Measurements from ENCODE around the gene INTS7. TPM values are rescaled to one million over a fixed set of nuclear protein-coding genes. Genes with fewer than 3 reads are reported as not detected.

Gene INTS7
- total RNA-seq, 1 experiment from 2014 or later = 21.7 TPM

- ATAC-seq (no peak), DNase-seq (ENCODE audit: low read depth, low spot score) (no peak)
- H3K9ac ChIP-seq (ENCODE audit: low read length) = no peak overlapping the region
- no TSS peak for BruUV-seq (replicated peaks)
- H2AFZ ChIP-seq (ENCODE audit: low read depth, low read length, poor library complexity, severe bottlenecking) = no peak overlapping the region
- H3K4me3 ChIP-seq (replicated peaks in 1 of 2; ENCODE audit: low read depth in 1 of 2, low read length in 2 of 2) = no peak overlapping the region
- intact Hi-C loops (cut with micrococcal nuclease) = no loop called here
- H3K9me2 ChIP-seq (ENCODE audit: insufficient read depth) = no peaks in the 10 kb centered on the region
- RAD21 ChIA-PET (ENCODE audit: low non-redundant PET in 1 of 2, low total read pairs in 2 of 2, uncharacterized antibody in 2 of 2, unreplicated experiment in 2 of 2) = no interaction called here
- no peak overlapping the region for H3K4me2 ChIP-seq (ENCODE audit: low read length)
- no peak overlapping the region for H3K27ac ChIP-seq (ENCODE audit: low read depth, low read length)
- H3K4me1 ChIP-seq (ENCODE audit: control insufficient read depth in 1 of 2, insufficient read depth in 2 of 2, low read length in 2 of 2) = no peaks in the 10 kb centered on the region
- TF ChIP-seq EGR1 (IDR thresholded peaks at IDR 0.05; ENCODE audit: low read depth) (no peak), SIN3A (IDR thresholded peaks at IDR 0.05; ENCODE audit: low read depth) (no peak), RAD21 (IDR thresholded peaks at IDR 0.05; ENCODE audit: low read depth) (no peak), JUND (IDR thresholded peaks at IDR 0.05) (no peak), POLR2A (IDR thresholded peaks at IDR 0.05; ENCODE audit: borderline replicate concordance, extremely low read depth, insufficient read depth, insufficient read length) (no peak), TCF7L2 (IDR thresholded peaks at IDR 0.05; ENCODE audit: borderline replicate concordance, extremely low read depth, insufficient read depth, insufficient read length) (no peak), ZBTB33 (IDR thresholded peaks at IDR 0.05; ENCODE audit: extremely low read depth, insufficient replicate concordance, low read length) (no peak), REST (IDR thresholded peaks at IDR 0.05; ENCODE audit: low read depth) (no peak)
- TF ChIP-seq, protein P1, sequence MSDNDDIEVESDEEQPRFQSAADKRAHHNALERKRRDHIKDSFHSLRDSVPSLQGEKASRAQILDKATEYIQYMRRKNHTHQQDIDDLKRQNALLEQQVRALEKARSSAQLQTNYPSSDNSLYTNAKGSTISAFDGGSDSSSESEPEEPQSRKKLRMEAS (IDR thresholded peaks at IDR 0.05) = no peak
- H3K9me3 ChIP-seq (ENCODE audit: control insufficient read depth in 1 of 2, insufficient read depth in 1 of 2, low read depth in 1 of 2, low read length in 2 of 2) = no peaks in the 10 kb centered on the region
- no peaks in the 10 kb centered on the region for H3K79me2 ChIP-seq (ENCODE audit: insufficient read depth, low read length)
- CTCF ChIA-PET = no interaction called here
- 0 out of 2 replicates have a peak, but pooled peaks cover 3% of the 10 kb centered on the region for H4K20me1 ChIP-seq (ENCODE audit: insufficient read depth)
- POLR2A ChIA-PET = no interaction called here
- H3K27me3 ChIP-seq (ENCODE audit: insufficient read depth, low read length) = no peaks in the 10 kb centered on the region
- H3K36me3 ChIP-seq (ENCODE audit: control insufficient read depth in 1 of 2, insufficient read depth in 2 of 2, low read length in 2 of 2) = peaks cover 2 to 19% of the 10 kb centered on the region in 2 experiments; a peak in 2 of 4 replicates
These were observed 61.8 kb downstream of the INTS7 start for GRCh38 chr1:211973541-211973940.
